Measurements from ENCODE around the gene SLAMF6.
"Not testable (repeated sequence)": the region's sequence is repeated elsewhere in the genome, so short reads cannot be mapped to it uniquely, and the experiment has no call there.

SLAMF6 gene

DNA sequence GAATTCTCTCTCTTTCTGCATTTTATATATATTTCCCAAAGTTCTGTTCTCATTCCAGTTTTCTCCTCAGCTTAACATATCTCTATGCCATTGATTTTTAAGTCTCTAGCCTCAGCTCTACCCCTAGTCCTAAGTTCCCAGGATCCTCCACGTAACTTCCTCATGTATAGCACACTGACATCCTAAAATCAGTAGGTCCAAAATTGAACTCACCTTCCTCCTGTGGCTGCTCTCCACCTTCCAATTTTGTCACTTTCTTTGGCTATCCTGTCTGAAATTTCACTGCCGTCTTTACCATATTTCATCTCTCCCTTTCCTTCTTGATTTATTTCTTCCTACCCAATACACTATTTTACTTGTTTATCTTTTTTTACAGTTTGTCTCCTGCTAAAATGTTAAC, 1.5 kb downstream of the SLAMF6 start:
- H3K4me3 ChIP-seq (ENCODE audit: low read depth, low read length) = no peak overlapping the region
- TF ChIP-seq, protein P1, sequence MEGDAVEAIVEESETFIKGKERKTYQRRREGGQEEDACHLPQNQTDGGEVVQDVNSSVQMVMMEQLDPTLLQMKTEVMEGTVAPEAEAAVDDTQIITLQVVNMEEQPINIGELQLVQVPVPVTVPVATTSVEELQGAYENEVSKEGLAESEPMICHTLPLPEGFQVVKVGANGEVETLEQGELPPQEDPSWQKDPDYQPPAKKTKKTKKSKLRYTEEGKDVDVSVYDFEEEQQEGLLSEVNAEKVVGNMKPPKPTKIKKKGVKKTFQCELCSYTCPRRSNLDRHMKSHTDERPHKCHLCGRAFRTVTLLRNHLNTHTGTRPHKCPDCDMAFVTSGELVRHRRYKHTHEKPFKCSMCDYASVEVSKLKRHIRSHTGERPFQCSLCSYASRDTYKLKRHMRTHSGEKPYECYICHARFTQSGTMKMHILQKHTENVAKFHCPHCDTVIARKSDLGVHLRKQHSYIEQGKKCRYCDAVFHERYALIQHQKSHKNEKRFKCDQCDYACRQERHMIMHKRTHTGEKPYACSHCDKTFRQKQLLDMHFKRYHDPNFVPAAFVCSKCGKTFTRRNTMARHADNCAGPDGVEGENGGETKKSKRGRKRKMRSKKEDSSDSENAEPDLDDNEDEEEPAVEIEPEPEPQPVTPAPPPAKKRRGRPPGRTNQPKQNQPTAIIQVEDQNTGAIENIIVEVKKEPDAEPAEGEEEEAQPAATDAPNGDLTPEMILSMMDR (IDR thresholded peaks at IDR 0.05; ENCODE audit: low read depth, low read length) = no peak

DNA sequence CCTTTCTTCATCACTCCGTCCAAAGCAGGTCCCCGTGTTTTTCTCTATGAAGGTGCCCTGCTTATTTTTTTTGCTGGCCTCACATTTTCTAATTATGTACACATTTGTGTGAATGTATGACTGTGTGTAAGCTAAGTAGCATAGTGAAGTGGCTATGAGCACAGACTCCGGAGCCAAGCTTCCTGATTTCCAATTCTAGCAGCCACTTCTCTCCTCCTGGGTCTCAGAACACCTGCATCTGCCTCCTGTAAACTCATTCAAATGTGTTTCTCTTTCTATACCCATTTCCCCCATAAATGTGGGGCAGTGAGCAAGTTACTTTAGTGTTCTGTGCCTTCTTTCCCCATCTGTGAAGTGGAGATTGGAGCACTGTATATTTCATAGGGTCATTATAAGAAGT, 2.1 kb downstream of the SLAMF6 start:
- TF ChIP-seq, protein P1 (IDR thresholded peaks at IDR 0.05; ENCODE audit: low read depth, low read length) = no peak
- no peak for DNase-seq (ENCODE audit: low read depth, low spot score)

More for the DNA sequence above, 1.5 kb downstream of the SLAMF6 start:
- in situ Hi-C loops (cut with HindIII; ENCODE audit: low sequenced_read_pairs) = no loop called here
- no peak for DNase-seq (ENCODE audit: low read depth, low spot score)

DNA sequence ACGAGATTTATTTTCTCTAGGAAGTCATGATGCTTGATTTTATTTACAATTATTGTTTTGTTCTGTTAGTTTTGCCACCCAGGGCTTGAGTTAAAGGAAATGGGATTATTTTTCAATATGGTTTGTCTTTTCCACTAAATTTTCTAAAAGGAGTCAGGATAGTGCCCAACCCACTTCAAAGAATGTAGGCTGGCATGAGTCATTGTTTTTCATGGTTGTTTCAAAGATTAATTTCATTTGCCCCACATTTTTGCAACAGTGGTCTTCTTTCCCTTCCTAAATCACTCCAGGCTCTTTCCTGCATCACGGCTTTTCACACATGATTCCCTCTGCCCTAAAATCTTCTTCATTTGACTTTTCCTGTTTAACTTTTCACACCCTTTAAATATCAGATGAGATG, 2.5 kb downstream of the SLAMF6 start:
- no peak for DNase-seq (ENCODE audit: low read depth, low spot score)
- H3K4me3 ChIP-seq (ENCODE audit: low read depth, low read length) = no peak overlapping the region
- in situ Hi-C loops (cut with HindIII; ENCODE audit: low sequenced_read_pairs) = no loop called here
- TF ChIP-seq, protein P1 (IDR thresholded peaks at IDR 0.05; ENCODE audit: low read depth, low read length) = no peak

More for the DNA sequence above, 2.1 kb downstream of the SLAMF6 start:
- in situ Hi-C loops (cut with HindIII; ENCODE audit: low sequenced_read_pairs) = no loop called here
- H3K4me3 ChIP-seq (ENCODE audit: low read depth, low read length) = no peak overlapping the region

DNA sequence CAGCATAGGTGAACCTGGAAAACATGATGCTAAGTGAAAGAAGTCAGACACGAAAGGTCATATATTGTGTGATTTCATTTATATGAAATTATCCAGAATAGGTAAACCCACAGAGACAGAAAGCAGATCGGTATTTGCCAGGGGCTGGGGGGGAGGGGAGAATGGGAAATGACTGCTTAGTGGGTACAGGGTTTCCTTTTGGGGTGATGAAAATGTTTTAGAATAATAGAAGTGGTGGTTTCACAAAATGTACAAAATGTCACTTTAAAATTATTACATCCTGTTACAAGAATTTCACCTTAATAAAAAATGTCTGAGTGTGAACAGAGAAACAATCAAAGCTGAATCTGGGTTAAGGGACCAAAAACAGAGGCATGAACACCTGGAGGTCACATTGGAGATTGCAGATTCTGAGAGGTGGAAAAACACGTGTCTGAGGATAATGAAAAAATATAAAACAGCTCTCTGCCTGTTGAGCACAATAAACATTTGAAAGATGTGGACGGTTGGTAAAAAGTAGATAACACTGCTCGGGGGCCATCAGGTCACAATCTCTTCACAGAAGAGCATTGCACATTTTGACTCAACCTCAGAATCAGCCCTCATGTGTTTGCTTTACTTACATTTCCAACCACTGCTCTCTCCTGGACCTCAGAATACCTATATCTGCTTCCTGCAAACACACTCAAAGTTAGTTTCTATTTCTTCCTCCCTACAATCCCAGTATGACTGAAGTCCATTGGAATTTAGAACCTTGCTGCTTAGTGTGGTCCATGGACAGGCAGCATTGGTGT, 3.2 kb downstream of the SLAMF6 start:
- DNase-seq (ENCODE audit: low read depth, low spot score) = no peak
- TF ChIP-seq, protein P1 (IDR thresholded peaks at IDR 0.05; ENCODE audit: low read depth, low read length) = no peak
- H3K4me3 ChIP-seq (ENCODE audit: low read depth, low read length) = no peak overlapping the region
- in situ Hi-C loops (cut with HindIII; ENCODE audit: low sequenced_read_pairs) = no loop called here

DNA sequence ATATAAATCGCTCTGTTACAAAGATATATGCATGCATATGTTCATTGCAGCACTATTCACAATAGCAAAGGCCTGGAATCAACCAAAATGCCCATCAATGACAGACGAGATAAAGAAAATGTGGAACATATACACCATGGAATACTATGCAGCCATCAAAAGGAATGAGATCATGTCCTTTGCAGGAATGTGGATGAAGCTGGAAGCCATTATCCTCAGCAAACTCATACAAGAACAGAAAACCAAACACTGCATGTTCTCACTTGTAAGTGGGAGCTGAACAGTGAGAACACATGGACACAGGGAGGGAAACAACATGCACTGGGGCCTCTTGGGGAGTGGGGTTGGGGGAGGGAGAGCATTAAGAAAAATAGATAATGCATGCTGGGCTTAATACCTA, 5.5 kb downstream of the SLAMF6 start:
- H3K4me3 ChIP-seq (ENCODE audit: low read depth, low read length); in situ Hi-C loops (cut with HindIII; ENCODE audit: low sequenced_read_pairs); DNase-seq (ENCODE audit: low read depth, low spot score): not testable (repeated sequence)

DNA sequence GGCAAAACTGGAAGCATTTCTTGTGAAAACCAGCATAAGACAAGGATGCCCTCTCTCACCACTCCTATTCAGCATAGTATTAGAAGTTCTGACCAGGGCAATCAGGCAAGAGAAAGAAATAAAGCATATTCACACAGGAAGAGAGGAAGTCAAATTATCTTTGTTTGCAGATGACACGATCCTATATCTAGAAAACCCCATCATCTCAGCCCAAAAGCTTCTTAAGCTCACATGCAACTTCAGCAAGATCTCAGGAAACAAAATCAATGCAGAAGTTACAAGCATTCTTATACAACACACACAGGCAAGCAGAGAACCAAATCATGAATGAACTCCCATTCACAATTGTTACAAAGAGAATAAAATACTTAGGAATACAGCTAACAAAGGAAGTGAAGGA, 7.1 kb downstream of the SLAMF6 start:
- H3K4me3 ChIP-seq (ENCODE audit: low read depth, low read length); in situ Hi-C loops (cut with HindIII; ENCODE audit: low sequenced_read_pairs); DNase-seq (ENCODE audit: low read depth, low spot score): not testable (repeated sequence)

DNA sequence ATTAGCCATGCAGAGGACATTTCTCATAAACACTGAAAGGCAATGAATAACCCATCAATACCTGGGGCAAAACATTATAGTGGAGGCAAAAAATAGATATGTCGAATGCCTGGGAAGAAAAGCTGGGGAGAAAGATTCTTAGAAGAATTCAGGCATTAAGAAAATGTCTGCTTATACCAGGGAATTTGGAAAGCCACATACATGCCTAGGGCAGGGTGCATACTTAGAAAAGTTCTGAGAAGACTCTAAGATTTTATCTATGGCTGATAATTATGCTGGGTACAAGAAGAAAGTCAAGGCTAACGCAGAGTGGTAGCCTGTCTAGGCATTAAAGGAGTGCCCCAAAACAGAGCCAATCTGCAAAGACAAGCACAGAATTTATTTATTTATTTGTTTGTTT, 18.4 kb downstream of the SLAMF6 start:
- DNase-seq (ENCODE audit: low read depth, low spot score) = no peak
- TF ChIP-seq, protein P1 (IDR thresholded peaks at IDR 0.05; ENCODE audit: low read depth, low read length) = no peak
- no peak overlapping the region for H3K4me3 ChIP-seq (ENCODE audit: low read depth, low read length)
- in situ Hi-C loops (cut with HindIII; ENCODE audit: low sequenced_read_pairs) = no loop called here

All from astrocyte of the spinal cord (primary cell).